Ishikawa (cell line): ENCODE measurements around the gene POLR2J.

Source experiments
- CREB1 ChIP-seq: IDR thresholded peaks from 2 replicates; pipeline ENCODE4 v1.6.1; 2012; ENCODE audit warnings: low read depth
- EP300 ChIP-seq: IDR thresholded peaks from 2 replicates; pipeline ENCODE4 v1.6.1; 2012; ENCODE audit warnings: borderline replicate concordance
- RAD21 ChIP-seq: IDR thresholded peaks from 2 replicates; pipeline ENCODE4 v1.6.1; 2012; ENCODE audit warnings: low read depth
- YY1 ChIP-seq: IDR thresholded peaks from 2 replicates; pipeline ENCODE4 v1.6.1; 2012; ENCODE audit warnings: low read depth
- TF ChIP-seq, protein P1 (sequence below): IDR thresholded peaks from 2 replicates; pipeline ENCODE4 v1.6.1; 2012
- TF ChIP-seq, protein P2 (sequence below): IDR thresholded peaks from 2 replicates; pipeline ENCODE4 v1.6.1; 2012
- TF ChIP-seq, protein P3 (sequence below): IDR thresholded peaks from 2 replicates; pipeline ENCODE4 v1.6.1; 2012; ENCODE audit warnings: low read depth, mild to moderate bottlenecking

DNA sequence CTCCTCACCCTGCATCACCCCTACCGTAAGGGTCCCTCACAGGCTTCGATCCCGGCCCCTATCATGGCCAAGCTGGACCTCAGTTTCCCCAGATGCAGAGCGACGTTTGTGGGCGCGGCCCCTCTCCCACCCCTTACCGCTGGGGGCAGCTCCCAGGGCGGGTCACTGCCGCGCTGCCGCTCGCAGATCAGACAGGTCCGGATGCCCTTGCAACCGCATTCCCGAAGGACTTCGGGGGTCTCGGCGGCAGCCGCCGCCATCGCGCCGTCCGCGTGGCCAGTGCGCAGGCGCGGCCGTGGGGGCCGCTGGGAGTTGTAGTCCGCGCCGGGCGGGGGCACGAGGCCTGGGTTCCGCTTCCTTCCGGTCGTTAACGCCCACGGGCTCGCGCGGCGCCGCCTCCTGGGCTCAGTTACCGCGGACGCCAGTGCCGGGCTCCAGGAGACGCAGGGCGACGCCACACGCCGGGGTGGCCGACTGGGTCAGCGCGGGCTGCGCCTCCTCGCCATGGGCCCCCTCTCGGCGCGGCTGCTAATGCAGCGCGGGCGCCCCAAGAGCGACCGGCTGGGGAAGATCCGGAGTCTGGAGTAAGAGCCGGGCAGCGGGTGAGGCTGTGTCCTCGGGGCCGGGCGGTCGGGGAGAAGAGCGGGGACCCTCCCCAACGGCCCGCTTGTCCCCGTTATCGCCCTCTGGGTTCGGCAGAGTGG, 14.0 kb downstream of the POLR2J start, which contains the start of the genes ALKBH4 and LRWD1:
- TF ChIP-seq RAD21 (no peak; the same call in 1 of the 2 replicates), EP300 (no peak), YY1 (peak; percentile 90), CREB1 (no peak)
- TF ChIP-seq, protein P1, sequence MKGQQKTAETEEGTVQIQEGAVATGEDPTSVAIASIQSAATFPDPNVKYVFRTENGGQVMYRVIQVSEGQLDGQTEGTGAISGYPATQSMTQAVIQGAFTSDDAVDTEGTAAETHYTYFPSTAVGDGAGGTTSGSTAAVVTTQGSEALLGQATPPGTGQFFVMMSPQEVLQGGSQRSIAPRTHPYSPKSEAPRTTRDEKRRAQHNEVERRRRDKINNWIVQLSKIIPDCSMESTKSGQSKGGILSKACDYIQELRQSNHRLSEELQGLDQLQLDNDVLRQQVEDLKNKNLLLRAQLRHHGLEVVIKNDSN, result peak; percentile 66; the same call in 1 of the 2 replicates
- TF ChIP-seq, protein P2, sequence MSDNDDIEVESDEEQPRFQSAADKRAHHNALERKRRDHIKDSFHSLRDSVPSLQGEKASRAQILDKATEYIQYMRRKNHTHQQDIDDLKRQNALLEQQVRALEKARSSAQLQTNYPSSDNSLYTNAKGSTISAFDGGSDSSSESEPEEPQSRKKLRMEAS, result peak; percentile 83
- TF ChIP-seq, protein P3, sequence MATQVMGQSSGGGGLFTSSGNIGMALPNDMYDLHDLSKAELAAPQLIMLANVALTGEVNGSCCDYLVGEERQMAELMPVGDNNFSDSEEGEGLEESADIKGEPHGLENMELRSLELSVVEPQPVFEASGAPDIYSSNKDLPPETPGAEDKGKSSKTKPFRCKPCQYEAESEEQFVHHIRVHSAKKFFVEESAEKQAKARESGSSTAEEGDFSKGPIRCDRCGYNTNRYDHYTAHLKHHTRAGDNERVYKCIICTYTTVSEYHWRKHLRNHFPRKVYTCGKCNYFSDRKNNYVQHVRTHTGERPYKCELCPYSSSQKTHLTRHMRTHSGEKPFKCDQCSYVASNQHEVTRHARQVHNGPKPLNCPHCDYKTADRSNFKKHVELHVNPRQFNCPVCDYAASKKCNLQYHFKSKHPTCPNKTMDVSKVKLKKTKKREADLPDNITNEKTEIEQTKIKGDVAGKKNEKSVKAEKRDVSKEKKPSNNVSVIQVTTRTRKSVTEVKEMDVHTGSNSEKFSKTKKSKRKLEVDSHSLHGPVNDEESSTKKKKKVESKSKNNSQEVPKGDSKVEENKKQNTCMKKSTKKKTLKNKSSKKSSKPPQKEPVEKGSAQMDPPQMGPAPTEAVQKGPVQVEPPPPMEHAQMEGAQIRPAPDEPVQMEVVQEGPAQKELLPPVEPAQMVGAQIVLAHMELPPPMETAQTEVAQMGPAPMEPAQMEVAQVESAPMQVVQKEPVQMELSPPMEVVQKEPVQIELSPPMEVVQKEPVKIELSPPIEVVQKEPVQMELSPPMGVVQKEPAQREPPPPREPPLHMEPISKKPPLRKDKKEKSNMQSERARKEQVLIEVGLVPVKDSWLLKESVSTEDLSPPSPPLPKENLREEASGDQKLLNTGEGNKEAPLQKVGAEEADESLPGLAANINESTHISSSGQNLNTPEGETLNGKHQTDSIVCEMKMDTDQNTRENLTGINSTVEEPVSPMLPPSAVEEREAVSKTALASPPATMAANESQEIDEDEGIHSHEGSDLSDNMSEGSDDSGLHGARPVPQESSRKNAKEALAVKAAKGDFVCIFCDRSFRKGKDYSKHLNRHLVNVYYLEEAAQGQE, result no peak
